HG03565 (cell line): ENCODE measurements around the gene SERPINF2.
"Not testable (repeated sequence)": the region's sequence is repeated elsewhere in the genome, so short reads cannot be mapped to it uniquely, and the experiment has no call there.

ENCODE experiments used
- ATAC-seq: cut with Tn5 transposase; IDR thresholded peaks from one replicate; pipeline ENCODE4 v1.9.1; 2021; ENCODE audit warnings: mild to moderate bottlenecking, moderate library complexity; ENCODE audit not compliant: unreplicated experiment

SERPINF2 gene

DNA sequence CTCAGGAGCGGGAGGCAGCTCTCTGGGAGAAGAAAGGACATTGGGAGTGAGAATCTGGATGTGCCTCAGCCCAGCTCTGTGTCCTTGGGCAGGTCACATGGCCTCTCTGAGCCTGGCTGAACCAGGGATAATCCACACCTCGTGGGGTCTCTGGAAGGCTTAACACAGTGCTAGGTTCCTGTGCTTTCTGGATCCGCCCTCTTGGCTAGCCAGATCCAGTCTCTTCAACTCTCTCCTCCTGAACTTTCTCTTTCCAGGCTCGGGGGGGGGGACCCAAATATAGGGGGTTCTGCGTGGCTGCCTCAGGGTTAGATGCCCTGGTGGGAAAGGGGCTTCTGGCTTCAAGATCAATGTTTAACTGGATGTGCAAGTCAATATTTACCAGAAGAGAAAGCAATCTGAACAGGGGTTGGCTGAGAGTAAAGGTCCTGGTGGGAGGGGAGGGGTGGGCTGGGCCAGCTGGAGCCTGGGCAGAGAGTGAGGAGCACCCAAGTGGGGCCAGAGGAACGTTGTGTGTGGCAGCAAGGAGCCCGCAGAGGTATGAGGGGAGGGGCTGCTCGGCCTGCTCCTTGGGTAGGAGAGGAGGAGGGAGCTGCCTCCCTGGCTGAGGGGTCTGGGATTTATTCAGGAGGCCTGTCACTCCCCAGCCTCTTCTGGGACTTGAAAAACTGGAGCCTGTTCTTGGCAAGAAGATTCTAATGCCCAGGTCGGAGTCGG, at the start of gene SERPINF2:
Gene SERPINF2, plus strand, starts transcription at position 501 of the 717 bp plus-strand sequence. CDS start 2,125 bp downstream, outside the sequence.
- no peak for ATAC-seq

- ATAC-seq, result no peak
Observed at GRCh38 chr17:1693339-1693738, 49.3 kb upstream of the SERPINF2 start.

DNA sequence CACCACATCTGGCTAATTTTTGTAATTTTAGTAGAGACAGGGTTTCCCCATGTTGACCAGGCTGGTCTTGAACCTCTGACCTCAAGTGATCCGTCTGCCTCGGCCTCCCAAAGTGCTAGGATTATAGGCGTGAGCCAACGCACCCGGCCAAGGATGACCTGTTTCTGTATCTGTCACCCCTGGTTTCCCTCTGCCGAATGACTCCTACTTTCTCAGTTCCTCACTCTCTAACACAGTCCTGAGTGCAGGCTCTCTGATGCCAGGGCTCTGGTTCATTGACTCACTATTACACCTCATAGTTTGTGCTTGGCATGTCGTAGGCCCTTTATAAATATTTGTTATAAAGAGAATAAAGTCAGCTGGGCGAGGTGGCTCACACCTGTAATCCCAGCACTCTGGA, 47.3 kb upstream of the SERPINF2 start:
- ATAC-seq, result no peak

DNA sequence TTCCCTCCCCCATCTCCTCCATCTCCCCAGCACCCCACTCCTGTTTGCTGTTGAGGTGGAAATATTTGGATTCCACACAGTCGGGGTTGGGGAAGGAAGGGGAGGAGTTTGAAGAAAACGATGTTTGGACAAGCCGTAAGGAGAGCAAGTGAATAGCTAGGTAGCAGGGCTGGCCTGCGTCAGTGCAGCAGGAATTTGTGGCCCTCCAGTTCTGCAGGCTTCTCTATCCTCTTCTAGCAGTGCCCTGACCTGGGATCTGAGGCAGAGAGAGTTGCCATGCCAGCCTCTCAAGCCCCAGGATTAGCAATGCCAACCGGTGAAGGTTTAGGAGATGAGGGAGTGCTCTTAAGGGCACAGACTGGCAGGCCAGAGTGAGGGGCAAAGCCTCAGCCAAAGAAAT, 45.0 kb upstream of the SERPINF2 start:
- no peak for ATAC-seq

DNA sequence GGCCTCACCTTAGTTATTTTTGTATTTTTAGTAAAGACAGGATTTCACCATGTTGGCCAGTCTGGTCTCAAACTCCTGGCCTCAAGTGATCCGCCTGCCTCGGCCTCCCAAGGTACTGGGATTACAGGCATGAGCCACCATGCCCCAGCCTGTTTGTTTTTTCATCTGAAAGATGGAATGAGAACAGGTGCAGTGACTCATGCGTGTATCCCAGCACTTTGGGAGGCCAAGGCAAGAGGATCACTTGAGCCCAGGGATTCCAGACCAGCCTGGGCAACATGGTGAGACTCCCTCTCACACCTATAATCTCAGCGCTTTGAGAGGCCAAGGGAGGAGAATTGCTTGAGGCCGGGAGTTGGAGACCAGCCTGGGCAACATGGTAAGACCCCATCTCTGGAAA, 42.8 kb upstream of the SERPINF2 start:
- not testable (repeated sequence) for ATAC-seq

DNA sequence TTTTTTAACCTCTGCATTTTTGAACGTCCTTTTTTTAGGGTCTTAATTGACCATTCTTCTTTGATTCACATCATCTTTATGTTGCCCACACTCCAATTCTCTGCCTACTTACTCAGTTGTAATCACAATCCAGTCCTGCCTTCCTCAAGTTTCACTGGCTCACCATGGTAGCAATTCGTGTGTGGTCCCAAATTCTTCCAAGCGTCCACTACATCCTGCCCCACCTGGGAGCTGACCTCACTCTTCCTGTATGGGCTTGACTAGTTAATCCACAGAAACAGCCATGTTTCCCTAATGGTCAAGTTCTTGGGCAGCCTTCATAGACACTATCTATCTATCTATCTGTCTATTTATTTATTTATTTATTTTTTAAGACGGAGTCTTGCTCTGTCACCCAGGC, 39.6 kb upstream of the SERPINF2 start:
- no peak for ATAC-seq

- ATAC-seq, result no peak
Observed at GRCh38 chr17:1705004-1705403, 37.7 kb upstream of the SERPINF2 start.

DNA sequence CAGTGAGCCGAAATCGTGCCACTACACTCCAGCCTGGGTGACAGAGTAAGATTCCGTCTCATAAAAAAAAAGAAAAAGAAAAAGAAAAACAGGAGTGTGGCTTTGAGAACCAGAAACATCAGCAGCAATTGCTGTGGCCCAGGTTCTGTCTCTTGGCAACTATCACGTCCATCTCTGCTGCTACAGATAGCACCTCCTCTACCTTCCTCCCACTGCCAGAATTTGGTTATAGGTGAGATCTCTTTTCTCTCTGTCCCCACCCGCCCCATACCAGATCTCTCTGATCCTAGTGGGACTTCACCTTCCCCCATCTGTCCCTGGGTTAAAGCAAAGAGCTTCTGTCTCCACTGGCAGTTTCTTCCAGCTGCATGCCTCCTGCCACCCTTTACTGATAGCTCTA, 35.6 kb upstream of the SERPINF2 start:
- no peak for ATAC-seq

- ATAC-seq, result not testable (repeated sequence)
Observed at GRCh38 chr17:1708791-1709346, 33.8 kb upstream of the SERPINF2 start.

DNA sequence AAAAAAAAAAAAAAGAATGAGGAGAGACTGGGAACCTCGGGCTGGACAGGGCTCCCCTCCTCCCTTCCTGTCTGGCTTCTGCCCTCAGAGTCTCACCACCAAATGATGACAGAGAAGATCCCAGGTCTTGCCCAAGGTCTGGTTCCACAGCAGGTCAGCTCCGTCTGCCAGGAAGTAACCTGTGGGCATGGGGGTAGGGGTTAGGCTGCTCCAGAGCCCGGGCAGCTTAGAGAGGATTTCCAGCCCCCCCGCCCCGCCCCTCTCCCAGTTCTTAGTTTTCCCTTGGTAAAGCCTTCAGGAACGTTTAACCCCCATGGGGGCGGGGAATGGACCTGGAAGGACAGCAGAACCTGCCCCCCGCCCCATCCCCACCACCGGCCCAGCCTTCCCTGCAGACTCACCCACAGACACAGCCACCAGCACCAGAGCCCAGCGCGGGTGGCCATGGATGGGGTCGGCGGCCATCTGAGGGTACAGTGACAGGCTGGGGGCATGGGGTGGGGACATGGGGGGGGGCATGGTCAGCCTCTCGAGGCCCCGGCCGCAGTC, 33.2 kb upstream of the SERPINF2 start:
- no peak for ATAC-seq

DNA sequence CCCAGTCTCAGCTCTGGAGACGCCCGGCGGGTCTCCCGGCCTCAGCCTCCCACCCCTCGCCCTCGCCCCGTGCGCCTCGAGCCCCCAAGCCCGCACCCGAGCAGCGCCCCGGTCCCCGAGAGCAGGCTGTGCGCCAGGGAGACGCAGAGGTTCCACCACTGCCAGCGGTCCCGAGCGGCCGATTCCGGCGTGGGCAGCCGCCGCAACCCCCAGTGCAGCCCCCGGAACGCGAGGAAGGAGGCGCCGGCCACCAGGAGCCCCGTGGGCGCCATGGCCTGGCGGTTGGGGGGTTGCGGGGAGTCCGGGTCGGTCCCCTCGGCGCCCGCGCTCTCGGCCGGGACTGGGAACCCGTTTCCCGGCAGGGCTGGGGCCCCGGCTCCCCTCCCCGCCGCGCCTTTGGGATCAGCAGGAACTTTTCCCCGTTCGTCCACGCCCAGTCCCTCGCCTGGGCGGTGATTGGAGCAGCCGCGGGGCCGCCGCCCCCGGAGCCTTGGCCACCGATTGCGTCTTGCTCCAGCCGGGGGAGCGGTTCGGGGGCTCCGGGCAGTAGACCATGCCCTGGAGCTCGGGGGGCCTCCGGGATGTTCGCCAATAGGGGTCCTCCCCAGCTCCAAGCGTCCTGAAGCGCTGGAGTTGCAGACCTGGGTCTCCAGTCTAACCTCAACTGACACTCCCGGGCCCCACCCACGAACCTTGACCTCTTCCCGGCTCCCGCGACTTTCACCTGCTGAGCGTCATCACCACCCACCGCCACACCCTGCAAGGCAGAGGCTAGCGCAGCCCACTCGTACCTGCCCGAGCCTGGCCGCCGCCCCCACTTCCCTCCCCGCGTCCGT, 32.5 kb upstream of the SERPINF2 start, which contains the start of gene TLCD2:
Gene TLCD2, minus strand, starts transcription at position 407 of the 836 bp plus-strand sequence. Its CDS starts 135 bp downstream, at position 272.
- no peak for ATAC-seq

DNA sequence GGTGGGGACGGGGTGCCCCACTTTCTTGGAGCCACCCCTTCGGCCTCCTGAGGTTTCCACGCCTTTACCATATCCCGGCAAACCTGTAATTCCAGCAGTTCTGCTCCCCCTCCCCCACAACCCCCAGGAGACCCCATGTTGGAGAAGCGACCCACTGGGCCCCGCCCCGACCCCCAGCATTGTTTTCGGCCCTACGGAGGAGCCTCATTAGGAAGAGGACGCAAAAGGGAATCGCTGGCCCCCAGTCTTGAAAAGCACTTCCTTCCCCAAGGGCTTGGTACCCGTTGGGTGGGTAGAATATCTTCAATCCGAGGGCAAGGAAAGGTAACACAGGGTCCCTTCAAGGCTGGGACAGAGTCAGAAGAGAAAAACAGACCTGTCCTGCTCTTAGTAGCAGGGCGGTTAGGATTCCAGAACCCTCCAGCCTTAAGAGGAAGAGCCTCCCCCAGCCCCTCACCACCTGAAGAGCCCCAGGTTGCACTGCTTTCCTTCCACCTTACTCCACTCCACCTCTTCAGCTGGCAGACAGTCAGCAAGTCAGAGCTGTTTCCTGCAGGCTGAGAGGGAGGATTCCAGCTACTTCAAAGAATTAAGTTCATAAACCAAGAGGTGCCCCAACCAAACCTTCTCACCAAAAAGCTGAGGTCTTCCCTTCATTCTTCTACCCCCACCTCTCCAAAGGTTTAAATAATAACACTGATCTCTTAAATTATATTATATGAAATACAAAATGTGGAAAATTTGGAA, 31.7 kb upstream of the SERPINF2 start:
- no peak for ATAC-seq

DNA sequence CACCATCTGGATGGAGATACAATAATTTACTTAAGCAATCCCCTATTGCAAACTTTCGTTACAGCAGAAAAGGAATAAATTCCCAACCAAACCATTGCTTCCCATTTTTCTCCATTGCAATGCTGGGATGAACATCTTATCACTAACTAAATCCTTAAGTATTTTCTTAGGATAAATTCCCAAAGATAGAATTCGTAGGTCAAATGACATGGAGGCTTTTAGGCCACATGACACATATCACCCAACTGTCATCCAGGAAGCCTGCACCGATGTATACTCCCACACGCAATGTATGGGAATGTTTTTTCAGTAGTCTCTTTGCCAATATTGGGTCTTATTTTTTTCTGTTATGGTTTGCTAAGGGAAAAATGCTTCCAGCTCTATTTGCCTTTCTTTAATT, 30.9 kb upstream of the SERPINF2 start:
- no peak for ATAC-seq

DNA sequence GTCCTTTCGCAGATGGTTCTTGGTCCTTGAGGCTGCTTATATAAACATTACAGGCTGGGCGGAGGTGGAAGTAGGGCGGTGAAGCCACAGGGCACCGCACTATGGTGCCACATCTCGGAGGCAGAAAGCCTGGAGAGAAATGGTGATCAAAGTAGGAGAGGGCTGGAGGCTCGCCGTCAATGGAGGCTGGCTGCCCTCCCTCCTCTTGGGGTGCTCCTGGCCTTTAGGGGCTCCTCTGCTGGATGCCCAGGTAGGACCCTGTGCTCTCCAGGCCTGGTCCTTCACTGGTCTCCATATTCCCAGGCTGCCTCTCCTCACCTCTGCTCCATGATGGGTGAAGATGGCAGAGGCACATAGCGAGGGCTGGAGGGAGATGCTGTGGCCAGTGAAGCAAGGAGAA, 30.4 kb upstream of the SERPINF2 start:
- ATAC-seq, result no peak

DNA sequence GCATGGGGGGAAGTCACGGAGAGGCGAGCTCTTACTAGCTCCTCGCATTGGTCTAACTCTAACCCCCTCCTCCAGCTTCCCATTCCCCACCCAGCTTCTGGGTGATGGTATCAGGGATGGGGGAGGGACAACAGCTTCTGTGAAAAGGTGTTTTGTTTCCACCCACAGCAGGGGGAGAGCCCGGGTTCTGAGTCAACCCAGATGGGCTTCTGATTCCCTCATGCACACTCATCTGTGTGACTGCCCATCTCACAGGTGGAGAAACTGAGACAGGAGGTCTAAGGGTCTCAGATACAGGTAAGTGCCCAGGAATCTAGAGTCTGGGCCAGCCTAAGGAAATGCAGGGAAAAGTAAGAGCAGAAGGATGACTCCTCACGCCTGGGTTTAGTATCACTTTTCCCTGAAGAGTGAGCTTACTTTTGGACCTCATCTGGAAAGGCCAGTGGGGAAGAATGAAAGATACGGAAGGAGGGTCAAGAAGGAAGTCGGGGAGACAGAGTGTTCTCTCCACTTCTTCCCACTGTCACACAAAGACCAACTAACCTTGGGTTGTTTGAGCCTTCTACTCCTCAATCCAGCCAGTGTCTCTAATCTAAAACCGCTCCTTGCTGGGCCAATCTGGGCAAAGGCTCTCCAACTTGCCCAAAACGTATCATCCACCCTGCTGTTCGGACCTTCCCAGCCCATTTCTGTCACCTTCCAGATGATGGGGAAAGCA, 29.4 kb upstream of the SERPINF2 start:
- no peak for ATAC-seq

DNA sequence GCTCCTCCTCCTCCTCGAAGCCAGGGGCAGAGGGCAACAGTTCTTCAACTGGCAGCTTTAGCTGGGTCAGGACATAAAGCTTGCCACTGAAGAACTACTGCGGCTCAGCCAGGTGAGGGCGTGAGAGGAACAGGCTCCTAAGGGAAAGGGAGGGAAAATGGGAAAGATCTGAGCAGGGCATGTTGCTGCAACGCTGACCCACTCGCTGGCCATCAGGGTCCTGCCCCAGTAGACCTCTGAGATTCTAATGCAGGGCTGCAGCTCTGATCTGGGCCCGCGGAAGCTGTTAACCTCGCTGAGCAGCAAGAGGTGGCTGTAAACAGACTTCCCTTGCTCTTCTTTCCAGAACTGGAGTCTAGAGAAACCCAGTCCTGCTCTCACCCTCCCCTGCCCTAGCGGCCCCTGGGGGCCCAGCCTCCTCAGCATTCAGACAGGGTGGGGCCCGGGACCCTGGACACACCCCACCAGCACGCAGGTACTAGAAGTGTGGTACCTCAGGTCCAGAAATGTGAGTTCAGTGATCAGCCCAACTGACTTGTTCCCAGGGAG, 28.7 kb upstream of the SERPINF2 start:
- no peak for ATAC-seq

DNA sequence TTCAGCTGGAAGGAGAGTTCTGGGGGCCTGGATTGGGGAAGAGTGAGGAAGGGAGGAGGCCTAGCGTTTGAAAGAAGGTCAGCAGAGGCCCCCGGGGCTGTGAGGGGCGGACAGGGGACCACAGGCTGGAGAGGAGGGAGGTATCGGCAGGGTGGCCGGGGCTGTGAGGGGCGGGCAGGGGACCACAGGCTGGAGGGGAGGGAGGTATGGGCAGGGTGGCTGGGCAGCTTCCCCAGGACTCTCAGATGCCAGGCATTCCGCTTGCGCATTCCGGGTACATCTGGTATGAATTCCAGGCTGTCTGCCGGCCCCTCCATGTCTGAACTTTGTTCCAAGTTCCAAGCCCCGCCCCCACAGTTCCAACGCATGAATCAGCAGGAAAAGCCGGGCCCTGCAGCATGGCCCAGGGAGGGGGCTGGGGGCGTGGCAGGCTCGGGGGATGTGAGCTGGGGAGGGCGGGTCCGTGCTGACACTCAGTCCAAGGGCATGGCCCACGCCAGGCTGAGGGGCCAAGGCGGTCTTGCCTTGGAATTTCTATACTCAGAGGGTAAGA, 28.2 kb upstream of the SERPINF2 start:
- no peak for ATAC-seq

- ATAC-seq, result no peak
Observed at GRCh38 chr17:1714980-1715802, 27.5 kb upstream of the SERPINF2 start.

DNA sequence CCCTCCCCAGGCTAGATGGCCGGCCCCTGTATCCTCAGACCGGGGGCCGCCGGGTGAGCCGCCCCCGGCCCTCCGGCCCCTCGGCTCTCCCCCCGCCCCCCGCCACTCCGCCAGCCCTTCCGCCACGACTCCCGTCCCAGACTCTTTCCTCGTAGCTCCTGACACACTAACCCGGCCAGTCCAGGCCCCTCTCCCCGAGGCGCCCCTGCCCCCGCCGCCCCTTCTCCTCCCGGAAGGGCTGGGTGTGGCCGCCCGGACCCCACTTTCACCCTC, 26.9 kb upstream of the SERPINF2 start:
- ATAC-seq, result no peak
